ENCODE results near the gene PERM1.

DNA sequence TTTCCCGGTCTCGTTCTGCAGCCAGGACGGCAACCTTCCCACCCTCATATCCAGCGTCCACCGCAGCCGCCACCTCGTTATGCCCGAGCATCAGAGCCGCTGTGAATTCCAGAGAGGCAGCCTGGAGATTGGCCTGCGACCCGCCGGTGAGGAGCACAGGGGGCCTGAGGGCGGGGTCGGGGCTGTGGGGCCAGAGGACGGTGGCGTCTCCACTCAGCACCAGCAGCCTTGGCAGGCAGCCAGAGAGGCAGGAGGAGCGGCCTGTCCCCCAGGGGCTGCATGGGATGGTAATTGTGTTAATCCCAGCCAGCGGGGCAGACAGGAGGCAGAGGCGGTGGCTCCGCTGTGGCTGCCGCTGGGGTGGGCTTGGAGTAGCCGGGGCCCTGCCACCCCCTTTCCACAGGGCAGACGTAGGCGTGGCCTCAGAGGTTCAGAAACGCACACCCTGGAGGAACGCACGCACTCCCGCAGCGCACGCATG is 46.1 kb downstream of the PERM1 start:
- TF ChIP-seq POLR2A (IDR thresholded peaks at IDR 0.05; ENCODE audit: borderline replicate concordance, extremely low read depth, insufficient read depth, insufficient read length) = no peak
- no peak for TF ChIP-seq POLR2AphosphoS5 (IDR thresholded peaks at IDR 0.05; ENCODE audit: low read depth, low read length)
- no peak for TF ChIP-seq CTCF (IDR thresholded peaks at IDR 0.05 in 2 of 3, conservative IDR thresholded peaks at IDR 0.05 in 1 of 3; ENCODE audit: borderline replicate concordance in 1 of 3, insufficient read depth in 1 of 3, low read depth in 2 of 3, low read length in 2 of 3)

Measured in HCT116 (cell line).